ENCODE measurements around the gene DCK. TPM values are rescaled to one million over a fixed set of nuclear protein-coding genes. Genes with fewer than 3 reads are reported as not detected.

The DCK gene
- total RNA-seq, 1 experiment from 2014 or later = 8.0 TPM

DNA sequence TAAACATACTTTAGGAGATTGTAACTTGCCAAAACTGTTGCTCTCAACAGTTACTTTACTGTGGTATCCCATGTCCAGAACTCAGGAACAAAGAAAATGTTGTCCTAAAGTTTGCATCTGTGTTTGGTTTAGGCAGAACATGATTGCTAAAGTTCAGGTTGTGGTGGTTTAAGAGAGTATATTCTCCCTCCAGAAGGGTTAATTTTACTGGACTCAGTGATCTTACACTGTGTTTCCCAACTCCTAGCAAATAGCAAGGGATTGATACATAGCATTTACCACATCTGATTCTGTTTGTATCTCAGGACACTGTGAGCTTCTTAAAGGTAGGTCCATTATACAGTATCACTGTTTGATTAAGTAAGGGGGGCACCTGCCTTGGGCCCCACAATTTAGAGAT is 13.3 kb upstream of the DCK start:
- H3K4me3 Mint-ChIP-seq (ENCODE audit: unreplicated experiment) = no peak overlapping the region
- peaks cover 29% of the 10 kb centered on the region for H3K36me3 Mint-ChIP-seq (ENCODE audit: insufficient read depth, unreplicated experiment)
- H3K27ac Mint-ChIP-seq (ENCODE audit: low read depth, unreplicated experiment) = no peak overlapping the region
- H3K9me3 Mint-ChIP-seq (ENCODE audit: unreplicated experiment) = no peaks in the 10 kb centered on the region
- no TSS peak for BruUV-seq (replicated peaks)
- intact Hi-C loops (cut with micrococcal nuclease) = no loop called here
- DNase-seq (ENCODE audit: unreplicated experiment) = no peak
- no peaks in the 10 kb centered on the region for H3K27me3 Mint-ChIP-seq (ENCODE audit: insufficient read depth, unreplicated experiment)
- CTCF ChIA-PET = interaction anchor here (0.6 kb wide), 1 partner anchor 471 kb away, joined by 3 read pairs; no protein-coding TSS in a partner anchor
- no peaks in the 10 kb centered on the region for H3K4me1 Mint-ChIP-seq (ENCODE audit: insufficient read depth, unreplicated experiment)
- TF ChIP-seq, protein P1, sequence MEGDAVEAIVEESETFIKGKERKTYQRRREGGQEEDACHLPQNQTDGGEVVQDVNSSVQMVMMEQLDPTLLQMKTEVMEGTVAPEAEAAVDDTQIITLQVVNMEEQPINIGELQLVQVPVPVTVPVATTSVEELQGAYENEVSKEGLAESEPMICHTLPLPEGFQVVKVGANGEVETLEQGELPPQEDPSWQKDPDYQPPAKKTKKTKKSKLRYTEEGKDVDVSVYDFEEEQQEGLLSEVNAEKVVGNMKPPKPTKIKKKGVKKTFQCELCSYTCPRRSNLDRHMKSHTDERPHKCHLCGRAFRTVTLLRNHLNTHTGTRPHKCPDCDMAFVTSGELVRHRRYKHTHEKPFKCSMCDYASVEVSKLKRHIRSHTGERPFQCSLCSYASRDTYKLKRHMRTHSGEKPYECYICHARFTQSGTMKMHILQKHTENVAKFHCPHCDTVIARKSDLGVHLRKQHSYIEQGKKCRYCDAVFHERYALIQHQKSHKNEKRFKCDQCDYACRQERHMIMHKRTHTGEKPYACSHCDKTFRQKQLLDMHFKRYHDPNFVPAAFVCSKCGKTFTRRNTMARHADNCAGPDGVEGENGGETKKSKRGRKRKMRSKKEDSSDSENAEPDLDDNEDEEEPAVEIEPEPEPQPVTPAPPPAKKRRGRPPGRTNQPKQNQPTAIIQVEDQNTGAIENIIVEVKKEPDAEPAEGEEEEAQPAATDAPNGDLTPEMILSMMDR (IDR thresholded peaks at IDR 0.05; ENCODE audit: unreplicated experiment) = no peak
- POLR2A ChIA-PET = no interaction called here

DNA sequence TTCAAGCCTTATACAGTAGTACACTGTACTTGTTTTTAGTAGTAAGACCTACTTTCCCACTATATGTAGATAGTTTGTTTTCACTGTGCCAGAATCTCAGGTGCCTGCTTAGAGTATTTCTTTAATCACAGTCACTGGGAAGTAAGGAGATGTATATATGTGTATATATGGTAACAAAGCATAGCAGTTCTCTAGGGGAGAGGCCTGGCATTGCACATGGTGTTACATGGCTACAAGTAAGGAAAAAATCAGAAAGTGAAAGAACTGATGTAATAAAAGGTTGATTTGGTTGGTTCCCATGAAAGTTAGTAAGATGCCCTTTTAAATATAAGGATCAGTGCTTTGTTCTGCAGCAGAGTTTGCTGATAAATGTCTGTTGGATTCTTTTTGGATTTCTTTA is 9.3 kb upstream of the DCK start:
- no peak overlapping the region for H3K27ac Mint-ChIP-seq (ENCODE audit: low read depth, unreplicated experiment)
- no TSS peak for BruUV-seq (replicated peaks)
- no peaks in the 10 kb centered on the region for H3K4me1 Mint-ChIP-seq (ENCODE audit: insufficient read depth, unreplicated experiment)
- ChIA-PET CTCF (no interaction called here), POLR2A (no interaction called here)
- no peaks in the 10 kb centered on the region for H3K27me3 Mint-ChIP-seq (ENCODE audit: insufficient read depth, unreplicated experiment)
- intact Hi-C loops (cut with micrococcal nuclease) = no loop called here
- TF ChIP-seq, protein P1 (IDR thresholded peaks at IDR 0.05; ENCODE audit: unreplicated experiment) = no peak
- H3K36me3 Mint-ChIP-seq (ENCODE audit: insufficient read depth, unreplicated experiment) = peaks cover 6% of the 10 kb centered on the region
- no peak overlapping the region for H3K4me3 Mint-ChIP-seq (ENCODE audit: unreplicated experiment)
- DNase-seq (ENCODE audit: unreplicated experiment) = no peak
- no peaks in the 10 kb centered on the region for H3K9me3 Mint-ChIP-seq (ENCODE audit: unreplicated experiment)

DNA sequence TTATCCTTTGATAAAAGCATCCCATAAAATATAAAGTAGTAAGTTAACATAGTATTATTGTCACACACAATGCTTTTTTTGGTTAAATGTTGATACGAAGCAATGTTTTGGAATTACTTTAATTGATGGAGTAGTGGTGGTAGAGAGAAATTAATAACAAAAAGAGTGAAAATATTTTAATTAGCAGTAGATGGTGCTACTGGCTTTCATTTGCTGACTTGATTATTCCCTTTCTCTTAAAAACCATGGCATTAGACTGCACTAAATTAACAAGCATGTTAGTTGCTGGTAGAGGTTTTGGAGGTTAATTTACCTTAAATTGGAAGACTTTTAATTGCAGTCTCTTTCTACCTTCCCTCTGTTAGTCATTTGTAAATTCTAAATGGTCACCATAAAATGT is 8.9 kb upstream of the DCK start:
- Mint-ChIP-seq H3K27ac (ENCODE audit: low read depth, unreplicated experiment) (no peak overlapping the region), H3K9me3 (ENCODE audit: unreplicated experiment) (no peaks in the 10 kb centered on the region), H3K4me1 (ENCODE audit: insufficient read depth, unreplicated experiment) (no peaks in the 10 kb centered on the region), H3K27me3 (ENCODE audit: insufficient read depth, unreplicated experiment) (no peaks in the 10 kb centered on the region), H3K36me3 (ENCODE audit: insufficient read depth, unreplicated experiment) (peaks cover 4% of the 10 kb centered on the region), H3K4me3 (ENCODE audit: unreplicated experiment) (no peak overlapping the region)
- POLR2A ChIA-PET = no interaction called here
- TF ChIP-seq, protein P1 (IDR thresholded peaks at IDR 0.05; ENCODE audit: unreplicated experiment) = no peak
- DNase-seq (ENCODE audit: unreplicated experiment) = no peak
- BruUV-seq (replicated peaks) = no TSS peak
- CTCF ChIA-PET = no interaction called here
- intact Hi-C loops (cut with micrococcal nuclease) = no loop called here

DNA sequence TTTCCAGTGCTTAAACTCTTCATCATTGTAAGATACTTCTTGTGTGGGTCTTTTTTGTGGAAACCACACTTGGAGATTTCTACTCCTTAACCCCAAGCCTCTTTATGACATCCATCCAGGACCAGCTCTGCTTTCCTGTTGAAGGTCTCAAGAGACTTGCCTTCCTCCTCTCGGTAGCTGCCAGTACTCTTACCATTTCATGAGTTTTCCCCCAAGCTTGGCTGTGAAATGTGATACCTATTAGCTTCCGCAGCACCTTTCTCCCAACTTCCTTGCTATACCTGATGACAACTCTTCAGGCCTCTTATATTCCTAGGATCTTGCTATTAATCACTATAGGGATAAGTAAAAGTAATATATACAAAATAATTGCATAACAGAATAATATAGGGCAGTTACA is 1.9 kb upstream of the DCK start:
- H3K4me3 Mint-ChIP-seq (ENCODE audit: unreplicated experiment) = no peak overlapping the region
- H3K4me1 Mint-ChIP-seq (ENCODE audit: insufficient read depth, unreplicated experiment) = peaks cover 15% of the 10 kb centered on the region
- no peak for DNase-seq (ENCODE audit: unreplicated experiment)
- no peaks in the 10 kb centered on the region for H3K9me3 Mint-ChIP-seq (ENCODE audit: unreplicated experiment)
- peaks cover 7% of the 10 kb centered on the region for H3K36me3 Mint-ChIP-seq (ENCODE audit: insufficient read depth, unreplicated experiment)
- TF ChIP-seq, protein P1 (IDR thresholded peaks at IDR 0.05; ENCODE audit: unreplicated experiment) = no peak
- no peak overlapping the region for H3K27ac Mint-ChIP-seq (ENCODE audit: low read depth, unreplicated experiment)
- no TSS peak for BruUV-seq (replicated peaks)
- CTCF ChIA-PET = interaction anchor here (1.2 kb wide), 1 partner anchor 9 kb away, joined by 3 read pairs; no protein-coding TSS in a partner anchor
- POLR2A ChIA-PET = interaction anchor here (0.6 to 0.7 kb wide), 3 partner anchors 17 to 530 kb away, joined by 4 to 5 read pairs (median 4); no protein-coding TSS in a partner anchor
- H3K27me3 Mint-ChIP-seq (ENCODE audit: insufficient read depth, unreplicated experiment) = no peaks in the 10 kb centered on the region
- intact Hi-C loops (cut with micrococcal nuclease) = loop anchor here (5.0 kb wide), 2 partner anchors 89 to 304 kb away; partner anchors contain the start of genes MOB1B and UTP3

All from MCF 10A (cell line).